Measurements from ENCODE around the gene SPTB. TPM values are rescaled to one million over a fixed set of nuclear protein-coding genes. Genes with fewer than 3 reads are reported as not detected.

Gene SPTB
- total RNA-seq, 2 donors from 2014 or later: 2.5 to 3.3 TPM

DNA sequence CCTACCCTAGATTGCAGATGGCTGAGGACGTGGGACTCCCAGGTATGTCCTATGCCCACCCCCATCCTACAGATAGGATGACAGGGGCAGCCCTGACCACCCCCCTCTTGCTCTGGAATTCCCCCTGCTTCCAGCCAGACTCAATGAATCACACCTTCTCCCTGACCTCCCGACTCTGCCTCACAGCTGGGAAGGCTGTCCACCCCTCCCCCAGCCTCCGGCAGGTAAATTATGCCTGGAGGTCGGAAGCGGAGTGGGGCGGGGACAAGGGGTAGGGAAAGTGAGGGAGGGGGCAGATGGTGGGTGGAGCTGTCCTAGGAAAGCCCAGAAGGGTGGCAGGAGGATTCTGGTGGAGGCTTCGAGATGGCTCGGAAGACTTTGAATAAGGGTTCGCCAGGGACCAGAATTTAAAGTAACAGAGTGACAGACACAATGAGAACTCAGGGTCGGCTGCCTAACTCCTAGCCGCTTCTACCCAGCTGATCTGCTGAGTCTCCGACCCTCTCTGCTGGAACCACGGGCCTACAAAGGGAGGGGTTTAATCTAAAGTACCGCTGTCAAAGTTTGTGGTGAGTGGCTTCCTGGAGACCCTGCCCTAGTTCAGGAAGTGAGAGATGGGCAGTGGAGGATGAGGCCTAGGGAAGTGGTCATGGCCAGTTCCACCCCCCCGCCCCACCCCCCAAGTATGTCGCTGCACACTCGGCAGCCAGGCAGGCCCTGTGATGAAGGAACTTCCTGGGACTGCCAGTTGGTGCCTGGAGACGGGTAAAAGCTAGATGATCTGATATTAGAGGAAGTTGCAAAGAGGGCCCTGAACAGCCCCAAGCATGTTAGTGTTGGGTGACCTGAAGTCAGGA lies 171.3 kb downstream of the SPTB start:
- no peak for DNase-seq (ENCODE audit: low spot score)
- intact Hi-C loops (cut with DNase I): no loop called here

DNA sequence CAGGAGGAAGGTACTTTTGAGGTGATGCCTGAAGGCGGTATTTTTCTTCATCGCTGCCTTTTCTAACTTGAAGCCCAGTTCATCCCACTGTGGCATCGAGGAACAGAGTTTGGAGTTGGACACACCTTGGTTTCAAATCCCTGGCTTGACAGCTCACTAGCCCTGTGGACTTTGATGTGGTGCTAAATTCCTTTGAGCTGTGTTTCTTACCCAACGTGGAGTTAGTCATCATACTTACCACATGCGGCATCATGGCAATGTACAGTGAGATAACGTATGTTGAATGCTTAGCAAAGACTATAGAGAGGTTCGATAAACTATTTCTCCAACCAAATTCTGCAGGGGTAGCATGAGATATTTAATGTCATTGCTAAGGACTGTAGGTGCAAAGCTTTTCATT lies 172.0 kb downstream of the SPTB start:
- intact Hi-C loops (cut with DNase I): no loop called here
- no peak for DNase-seq (ENCODE audit: low spot score)

DNA sequence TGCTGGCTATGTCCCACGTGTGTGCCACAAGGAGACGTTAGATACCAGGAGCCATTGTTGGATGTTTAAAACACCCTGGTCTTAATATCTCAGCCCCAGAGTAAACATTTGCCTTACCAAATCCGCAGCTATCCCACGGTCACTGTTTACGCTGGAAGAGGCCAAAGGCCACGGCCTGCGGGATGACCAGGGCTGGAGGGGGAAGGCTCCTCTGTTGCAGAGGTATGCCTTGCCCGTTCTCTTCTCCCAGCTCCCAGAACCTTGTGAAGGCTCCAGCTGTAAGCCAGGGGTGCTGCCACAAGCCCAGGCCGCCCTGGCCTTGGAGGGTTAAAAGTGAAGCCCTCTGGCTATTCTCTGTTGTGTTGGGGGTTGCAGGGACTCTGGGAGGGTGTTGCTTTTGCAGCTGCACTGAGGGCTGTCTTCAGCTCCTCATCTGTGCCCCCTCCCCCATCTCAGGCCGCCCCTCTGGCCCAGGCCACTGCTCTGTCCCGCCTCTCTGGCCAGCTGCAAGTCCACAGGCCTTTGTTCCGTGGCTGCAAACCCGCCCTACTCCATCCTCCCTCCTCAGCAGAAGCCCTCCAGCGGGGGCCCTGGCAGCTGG lies 173.0 kb downstream of the SPTB start:
- intact Hi-C loops (cut with DNase I): no loop called here
- DNase-seq (ENCODE audit: low spot score): no peak

DNA sequence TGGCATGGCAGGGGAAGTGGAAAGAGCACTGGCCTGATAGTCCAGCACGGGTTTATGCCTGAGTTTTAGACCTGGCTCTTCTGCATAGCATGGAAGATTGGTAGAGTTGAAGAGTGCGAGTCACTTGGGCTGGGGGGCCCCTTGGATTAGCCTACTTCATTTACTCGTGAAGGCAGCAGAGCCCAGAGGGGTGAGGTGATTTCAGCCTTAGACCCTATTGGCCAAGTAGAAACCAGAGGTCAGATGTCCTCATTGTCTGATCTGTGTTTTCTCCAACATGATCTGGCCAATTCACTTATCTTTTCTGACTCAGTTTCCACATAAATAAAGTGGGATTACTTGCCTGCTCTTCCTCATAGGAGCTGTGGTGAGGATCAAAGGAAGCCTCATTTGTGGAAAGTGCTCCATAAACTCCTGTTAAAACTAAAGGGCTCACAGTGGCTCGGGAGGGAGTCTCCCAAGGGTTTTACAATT lies 173.6 kb downstream of the SPTB start:
- DNase-seq (ENCODE audit: low spot score): no peak
- intact Hi-C loops (cut with DNase I): no loop called here

DNA sequence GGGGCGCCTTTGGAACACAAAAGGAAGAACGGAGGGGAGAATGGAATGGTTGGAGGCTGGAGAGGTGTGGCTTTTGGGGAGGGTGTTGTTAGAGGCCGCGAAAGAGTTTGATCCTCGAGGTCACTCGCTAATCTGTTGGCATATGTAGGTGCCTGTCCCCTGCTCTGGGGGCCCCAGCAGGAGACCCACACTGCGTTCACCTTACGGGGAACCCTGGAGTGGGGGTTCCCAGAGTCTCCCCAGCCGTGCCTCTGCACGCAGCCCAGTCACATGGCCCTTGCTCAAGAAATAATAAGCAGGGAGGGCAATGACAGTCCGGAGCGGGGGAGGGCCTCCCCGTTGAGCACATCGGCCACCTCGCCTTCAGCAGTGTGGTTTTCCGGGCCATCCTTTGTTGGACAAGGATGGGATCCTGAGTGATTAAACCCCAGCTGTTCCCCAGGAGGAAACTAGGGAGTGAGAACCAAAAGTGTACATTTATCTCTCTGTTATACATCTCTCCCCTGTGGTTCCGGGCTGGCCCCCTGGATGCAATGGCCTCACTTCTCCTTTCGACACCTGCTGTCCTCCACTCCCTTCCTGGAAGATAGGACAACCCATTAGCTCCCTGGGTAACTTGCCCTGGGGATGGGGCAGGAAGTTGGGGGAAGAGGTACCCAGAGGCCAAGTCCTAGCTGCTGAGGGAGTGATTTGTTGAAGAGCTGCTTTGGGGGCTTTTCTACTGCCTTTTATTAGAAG lies 174.2 kb downstream of the SPTB start:
- intact Hi-C loops (cut with DNase I): no loop called here
- peak; percentile 84 for DNase-seq (ENCODE audit: low spot score)

DNA sequence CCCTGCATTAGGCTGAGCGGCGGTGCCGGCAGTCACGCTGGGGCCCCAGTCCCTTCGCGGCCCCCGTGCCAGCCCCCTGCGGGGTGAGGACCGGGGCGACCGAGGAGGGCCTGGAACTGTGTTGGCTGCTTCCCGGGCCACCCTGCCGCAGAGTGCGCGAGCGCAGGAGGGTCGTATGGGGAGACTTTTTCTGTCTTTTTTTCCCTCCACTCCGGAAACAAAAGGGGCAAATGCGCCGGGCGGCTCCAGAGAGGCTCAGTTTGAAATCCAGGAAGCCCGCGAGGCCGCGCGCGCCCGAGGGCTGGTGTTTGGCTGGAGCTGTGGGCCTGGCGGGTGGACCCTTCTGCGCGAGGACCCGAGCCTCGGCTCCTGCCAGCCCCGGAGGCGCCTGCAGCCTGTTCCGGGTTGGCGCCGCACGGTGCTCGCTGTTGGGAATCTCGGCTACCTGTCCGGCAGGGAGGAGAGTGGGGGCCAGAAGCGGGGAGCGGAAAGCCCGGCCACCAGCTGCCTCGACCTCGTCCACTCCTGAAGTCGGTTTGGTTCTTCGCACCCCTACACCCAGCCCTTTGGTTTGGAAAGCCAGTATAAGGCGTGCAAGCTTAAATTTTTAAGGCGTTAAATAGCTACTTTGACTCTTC lies 174.8 kb downstream of the SPTB start:
- intact Hi-C loops (cut with DNase I): no loop called here
- DNase-seq (ENCODE audit: low spot score): peak; percentile 84

DNA sequence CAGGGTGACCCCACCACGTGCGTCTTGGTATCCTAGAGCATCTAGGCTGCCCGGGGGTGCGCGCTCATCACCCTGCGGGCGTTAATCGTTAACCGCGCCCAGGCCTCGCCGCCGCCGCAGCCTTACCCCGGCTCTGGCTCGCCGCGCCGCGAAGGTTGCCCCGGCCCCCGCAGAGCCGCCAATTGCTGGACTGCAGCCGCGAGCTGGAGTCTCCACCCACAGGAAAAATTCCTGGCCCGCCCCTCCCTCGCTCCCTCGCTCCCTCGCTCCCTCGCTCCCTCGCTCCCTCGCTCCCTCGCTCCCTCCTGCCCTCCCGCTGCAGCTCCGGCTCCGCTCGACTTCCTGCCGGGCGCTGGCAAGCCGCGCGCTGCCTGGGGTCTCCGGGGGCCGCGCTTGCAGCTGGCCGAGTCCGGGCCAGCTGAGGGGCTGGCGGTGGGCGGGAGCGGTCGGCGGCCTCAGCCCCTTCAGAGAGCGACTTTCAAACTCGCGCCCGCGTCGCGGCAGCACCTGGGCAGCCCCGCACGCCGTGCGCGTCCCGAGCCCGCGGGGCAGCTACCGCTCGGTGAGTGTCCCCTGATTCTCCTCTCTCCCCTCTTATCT lies 175.5 kb downstream of the SPTB start, which contains the start of gene PLEKHG3:
PLEKHG3 (plus strand) TSS at position 282 of the 600 bp plus-strand sequence. CDS start 23,208 bp downstream, outside the sequence.
- peak; percentile 91 for DNase-seq (ENCODE audit: low spot score)
- intact Hi-C loops (cut with DNase I): no loop called here

DNA sequence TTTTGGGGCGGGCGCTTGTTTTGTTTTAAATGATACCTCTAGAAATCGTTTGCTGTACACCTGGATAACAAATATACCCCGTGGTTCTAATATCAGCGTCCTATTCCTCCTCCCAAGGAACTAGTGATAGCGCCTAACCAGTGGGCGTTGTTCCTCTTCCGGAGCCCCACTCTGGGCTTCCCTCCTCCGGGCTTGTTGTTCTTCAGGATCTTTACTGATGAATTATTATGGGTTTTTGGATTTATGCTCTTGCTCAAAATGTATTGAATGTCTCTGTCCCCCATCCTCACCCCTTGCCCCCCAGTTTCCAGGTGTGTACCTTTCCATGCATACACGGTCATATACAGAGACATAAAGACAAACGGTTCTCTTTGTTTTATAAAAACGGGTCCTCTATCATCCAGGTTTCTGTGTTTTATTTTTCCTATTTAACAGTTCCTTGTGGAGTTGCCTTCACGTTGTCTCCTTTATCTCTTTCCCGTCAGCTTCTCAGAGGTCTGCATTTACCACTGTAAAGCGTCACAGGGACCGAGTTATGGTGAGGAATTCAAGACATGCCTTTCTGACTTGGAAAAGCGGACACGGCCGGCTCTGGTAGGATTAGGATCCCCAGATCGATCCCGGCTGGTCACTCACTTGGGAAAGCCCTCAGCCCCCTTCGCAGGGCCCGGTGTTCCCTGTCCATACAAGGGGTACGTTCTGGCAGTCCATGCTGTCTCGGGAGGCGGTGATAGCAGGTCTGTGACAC lies 176.1 kb downstream of the SPTB start:
- intact Hi-C loops (cut with DNase I): no loop called here
- DNase-seq (ENCODE audit: low spot score): no peak

DNA sequence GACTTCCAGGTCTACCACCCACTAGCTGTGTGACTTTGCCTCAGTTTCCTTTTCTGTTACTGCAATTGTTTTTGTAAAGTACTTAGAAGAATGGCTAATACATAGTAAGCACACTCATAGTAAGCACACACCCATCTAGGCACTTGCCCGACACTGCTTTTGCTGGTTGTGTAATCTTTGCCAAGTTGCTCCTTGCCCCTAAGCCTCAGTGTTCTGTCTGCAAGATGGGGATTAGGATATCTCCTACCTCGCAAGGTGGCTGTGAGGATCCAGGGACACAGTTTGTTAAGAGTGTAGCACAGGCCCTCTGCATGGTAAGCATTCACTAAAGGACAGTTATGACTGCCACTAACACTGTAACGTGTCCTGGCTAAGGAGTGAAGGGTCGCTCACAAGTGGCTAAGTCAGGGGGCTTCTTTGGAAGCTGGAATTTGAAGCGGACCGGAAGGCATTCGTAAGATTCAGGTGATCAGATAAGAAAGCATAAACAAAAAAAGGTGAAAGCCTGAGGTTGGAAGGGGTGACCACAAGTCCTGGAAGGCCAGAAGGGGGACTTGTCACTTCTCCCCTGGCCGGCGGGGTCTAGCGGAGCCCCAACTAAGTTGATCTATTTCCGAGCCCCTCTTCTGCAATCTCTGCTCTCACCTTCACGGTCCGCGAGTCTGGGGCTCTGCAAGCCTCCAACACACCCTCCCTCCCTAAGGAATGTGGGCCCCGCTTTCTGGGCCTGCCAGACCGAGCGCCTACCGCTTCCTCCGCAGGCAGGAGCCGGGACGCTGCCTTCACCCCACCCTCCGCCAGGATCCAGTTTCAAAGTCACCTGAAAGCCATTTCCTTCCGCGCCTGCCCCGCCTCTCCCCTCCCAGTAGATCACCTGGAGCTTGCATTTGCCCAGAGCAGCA lies 177.0 kb downstream of the SPTB start:
- no peak for DNase-seq (ENCODE audit: low spot score)
- intact Hi-C loops (cut with DNase I): no loop called here

DNA sequence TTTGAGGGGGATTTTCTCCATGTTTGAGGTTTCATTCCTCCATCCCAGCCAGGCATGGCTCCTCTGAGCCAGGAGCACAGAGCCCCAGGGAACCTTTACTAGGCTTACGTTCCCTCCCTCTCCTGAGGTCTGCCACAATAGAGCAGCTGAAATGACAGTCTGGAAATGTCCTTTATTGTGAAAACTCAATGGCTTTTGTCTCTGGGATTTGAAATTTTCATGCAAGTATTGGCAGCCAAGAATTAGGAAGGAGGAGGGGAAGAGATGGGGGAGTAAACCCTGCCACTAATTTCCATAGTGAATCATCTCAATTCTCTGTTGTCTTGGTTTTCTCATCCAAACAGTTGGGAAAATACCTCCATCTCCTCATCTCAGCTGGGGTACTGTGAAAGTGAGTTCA lies 178.0 kb downstream of the SPTB start:
- DNase-seq (ENCODE audit: low spot score): no peak
- intact Hi-C loops (cut with DNase I): no loop called here

DNA sequence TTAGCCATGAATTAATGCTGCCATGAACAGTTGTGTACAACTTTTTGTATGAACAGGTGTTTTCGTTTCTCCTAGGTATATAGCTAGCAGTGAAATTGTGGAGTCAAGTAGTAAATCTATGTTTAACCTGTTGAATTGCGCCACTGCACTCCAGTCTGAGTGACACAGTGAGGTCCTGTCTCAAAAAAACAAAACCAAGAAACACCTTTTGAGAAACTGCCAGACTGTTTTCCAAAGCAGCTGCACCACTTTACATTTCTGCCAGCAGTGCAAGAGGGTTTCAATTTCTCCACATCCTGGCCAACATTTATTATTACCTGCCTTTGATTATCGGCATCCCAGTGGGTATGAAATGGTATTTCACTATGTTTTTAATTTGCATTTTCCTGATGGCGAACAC lies 178.8 kb downstream of the SPTB start:
- DNase-seq (ENCODE audit: low spot score): no peak
- intact Hi-C loops (cut with DNase I): no loop called here

DNA sequence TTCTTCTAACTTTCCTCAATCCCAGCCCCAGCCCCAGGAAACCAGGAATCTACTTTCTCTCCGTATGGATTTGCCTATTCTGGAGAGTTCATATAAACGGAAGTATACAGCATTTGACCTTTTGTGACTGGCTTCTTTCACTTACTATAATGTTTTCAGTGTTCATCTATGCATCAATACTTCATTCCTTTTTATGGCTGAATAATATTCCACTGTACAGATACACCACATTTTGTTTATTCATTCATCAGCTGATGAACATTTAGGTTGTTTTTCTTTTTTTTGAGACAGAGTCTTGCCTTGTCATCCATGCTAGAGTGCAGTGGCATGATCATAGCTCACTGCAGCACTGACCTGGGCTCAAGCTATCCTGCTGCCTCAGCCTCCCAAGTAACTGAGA lies 179.4 kb downstream of the SPTB start:
- DNase-seq (ENCODE audit: low spot score): no peak
- intact Hi-C loops (cut with DNase I): no loop called here

DNA sequence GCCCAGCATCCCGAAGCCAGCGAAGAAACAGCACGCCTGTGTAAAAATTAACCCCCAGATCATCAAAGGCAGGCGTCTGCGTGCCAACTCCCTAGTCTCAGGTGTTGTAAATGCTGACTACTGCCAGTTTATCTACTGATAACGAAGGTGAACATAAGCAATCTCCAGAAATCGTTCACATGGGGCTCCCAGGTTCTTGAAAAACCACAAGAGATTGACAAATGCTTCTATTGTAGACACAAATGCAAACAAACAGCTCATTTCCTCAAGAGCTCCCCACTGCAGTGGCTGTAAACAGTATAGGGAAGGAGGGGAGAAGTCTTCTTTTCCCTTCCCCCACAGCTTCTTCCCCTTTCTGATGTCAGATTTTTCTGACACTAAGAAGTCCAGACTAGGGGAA lies 180.8 kb downstream of the SPTB start:
- no peak for DNase-seq (ENCODE audit: low spot score)
- intact Hi-C loops (cut with DNase I): no loop called here

DNA sequence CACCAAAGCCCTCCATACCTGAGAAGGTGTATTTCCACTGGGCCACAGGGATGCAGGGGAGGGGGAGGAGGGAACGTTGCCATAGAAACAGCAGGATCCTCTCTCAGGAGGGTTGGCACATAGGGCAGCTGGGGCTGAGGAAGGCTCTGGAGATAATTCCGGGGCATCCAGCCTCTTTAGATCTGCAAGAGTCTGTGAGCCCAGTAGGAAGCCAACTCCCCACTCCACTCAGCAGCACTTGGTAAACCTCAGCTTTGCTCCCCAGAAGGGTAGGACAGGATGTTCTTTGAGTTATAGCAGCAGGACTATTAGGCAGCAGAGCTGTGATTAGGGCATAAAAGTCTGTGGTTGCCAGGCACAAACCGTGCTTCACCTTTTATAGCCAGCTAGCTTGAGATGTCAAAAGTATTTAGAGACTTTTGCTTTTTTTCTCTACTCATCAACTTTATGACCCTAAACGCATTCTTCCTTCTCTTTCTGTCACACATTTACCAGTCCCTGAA lies 183.3 kb downstream of the SPTB start:
- intact Hi-C loops (cut with DNase I): no loop called here
- DNase-seq (ENCODE audit: low spot score): no peak
